Stimulated activated memory B cell treated with anti-CD40 and anti-IgM and Interleukin-4, amounts not matched to agents 10 μg/mL and 1 μg/mL and 100 μg/mL, for 72 hours (primary cell): ENCODE results near the gene GALK2.
"Not testable (repeated sequence)": the region's sequence is repeated elsewhere in the genome, so short reads cannot be mapped to it uniquely, and the experiment has no call there.

ENCODE experiments used
- ATAC-seq: fragments of 150-1000 bp; cut with Tn5 transposase; 2 replicates; pipeline ENCODE4 v1.10.0; 2021
- H3K27ac Mint-ChIP-seq: one replicate; pipeline ENCODE4 v1.8.0; 2022; ENCODE audit warnings: mild to moderate bottlenecking, mixed read lengths
- H3K27me3 Mint-ChIP-seq: one replicate; pipeline ENCODE4 v1.8.0; 2022; ENCODE audit warnings: mixed read lengths
- H3K36me3 Mint-ChIP-seq: one replicate; pipeline ENCODE4 v1.8.0; 2022; ENCODE audit warnings: mixed read lengths
- H3K4me1 Mint-ChIP-seq: one replicate; pipeline ENCODE4 v1.8.0; 2022; ENCODE audit warnings: mixed read lengths
- H3K4me3 Mint-ChIP-seq: one replicate; pipeline ENCODE4 v1.8.0; 2022; ENCODE audit warnings: mild to moderate bottlenecking, moderate library complexity, mixed read lengths
- H3K9me3 Mint-ChIP-seq: one replicate; pipeline ENCODE4 v1.8.0; 2022; ENCODE audit warnings: mixed read lengths

GALK2 gene

GRCh38 chr15:49152552-49153312 lies 17.3 kb upstream of the GALK2 start:
- H3K27ac Mint-ChIP-seq = no peak overlapping the region
- ATAC-seq = no peak
- H3K4me1 Mint-ChIP-seq = peaks cover 39% of the 10 kb centered on the region
- no peaks in the 10 kb centered on the region for H3K9me3 Mint-ChIP-seq
- no peaks in the 10 kb centered on the region for H3K27me3 Mint-ChIP-seq
- H3K36me3 Mint-ChIP-seq = peaks cover 12% of the 10 kb centered on the region
- no peak overlapping the region for H3K4me3 Mint-ChIP-seq

GRCh38 chr15:49154359-49154758 lies 15.7 kb upstream of the GALK2 start:
- ATAC-seq = no peak
- Mint-ChIP-seq H3K4me3 (peak overlapping the region; percentile 92), H3K4me1 (peaks cover 23% of the 10 kb centered on the region), H3K27me3 (no peaks in the 10 kb centered on the region), H3K36me3 (peaks cover 1% of the 10 kb centered on the region), H3K27ac (peak overlapping the region; percentile 89), H3K9me3 (no peaks in the 10 kb centered on the region)

DNA sequence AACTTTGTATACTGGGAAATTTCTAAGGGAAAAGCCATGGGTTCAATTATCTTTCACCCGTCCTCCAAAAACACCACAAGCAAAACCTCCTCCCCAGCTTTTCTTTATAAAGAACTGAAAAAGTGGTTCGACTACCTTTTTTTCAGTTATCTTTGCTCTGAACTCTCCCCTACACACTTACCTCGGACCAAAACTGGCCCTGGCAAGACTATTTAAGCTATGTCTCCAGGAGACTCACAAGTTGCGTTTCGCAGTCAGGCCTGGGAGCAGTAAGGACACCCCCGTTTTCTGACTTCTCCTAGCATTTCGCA lies 15.3 kb upstream of the GALK2 start:
- Mint-ChIP-seq H3K9me3 (no peaks in the 10 kb centered on the region), H3K4me3 (peak overlapping the region; percentile 92), H3K4me1 (peaks cover 21% of the 10 kb centered on the region), H3K27ac (peak overlapping the region; percentile 89), H3K36me3 (no peaks in the 10 kb centered on the region), H3K27me3 (no peaks in the 10 kb centered on the region)
- ATAC-seq = no peak

- ATAC-seq = peak; percentile 99
- H3K27me3 Mint-ChIP-seq = no peaks in the 10 kb centered on the region
- H3K4me3 Mint-ChIP-seq = peak within 1 kb of the TSS; percentile 92
- H3K36me3 Mint-ChIP-seq = no peaks in the 10 kb centered on the region
- H3K27ac Mint-ChIP-seq = peak within 1 kb of the TSS; percentile 89
- peaks cover 21% of the 10 kb centered on the region for H3K4me1 Mint-ChIP-seq
- H3K9me3 Mint-ChIP-seq = no peaks in the 10 kb centered on the region
Measured at GRCh38 chr15:49155110-49155833, 14.8 kb upstream of the GALK2 start, which contains the start of gene COPS2. TSS of gene COPS2 (minus strand) at chr15:49155599. CDS start at chr15:49155578, 21 bp downstream.

DNA sequence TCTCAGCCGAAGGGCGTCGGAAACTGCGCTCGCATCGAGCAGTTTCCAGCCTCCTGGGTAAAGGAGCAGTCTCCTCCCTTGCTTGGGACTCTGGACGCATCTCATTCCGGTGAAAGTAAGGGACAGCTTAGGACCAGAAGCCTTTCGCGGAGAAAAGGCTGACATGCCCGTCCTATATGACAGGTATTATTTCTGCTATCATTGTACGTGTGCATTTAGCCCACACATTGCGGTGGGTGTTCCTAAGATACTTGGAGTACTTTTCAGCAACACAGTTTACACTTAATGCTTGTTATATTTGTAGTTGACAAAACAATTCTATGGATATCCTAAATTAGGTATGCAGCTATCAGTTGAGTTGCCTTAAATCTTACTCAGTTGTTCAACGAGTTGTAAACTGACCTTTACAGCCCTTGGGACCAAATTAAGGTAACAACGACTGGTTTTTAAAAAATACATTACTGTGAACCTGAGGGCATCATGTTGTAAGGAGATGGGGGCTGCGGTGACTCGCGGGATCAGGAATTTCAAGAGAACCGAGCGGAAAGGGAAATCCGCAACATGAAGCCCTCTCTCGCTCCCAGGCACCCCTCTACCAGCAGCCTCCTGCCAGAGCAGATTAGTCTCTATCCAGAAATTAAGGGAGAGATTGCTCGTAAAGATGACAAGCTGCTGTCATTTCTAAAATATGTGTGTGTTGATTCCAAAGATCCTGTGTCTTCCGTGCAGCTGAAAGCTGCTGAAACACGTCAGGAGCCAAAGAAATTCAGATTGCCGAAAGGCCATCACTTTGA lies 14.0 kb upstream of the GALK2 start:
- H3K4me3 Mint-ChIP-seq = peak overlapping the region; percentile 92
- peak; percentile 32 for ATAC-seq
- H3K27me3 Mint-ChIP-seq = no peaks in the 10 kb centered on the region
- H3K9me3 Mint-ChIP-seq = no peaks in the 10 kb centered on the region
- H3K4me1 Mint-ChIP-seq = peaks cover 21% of the 10 kb centered on the region
- H3K36me3 Mint-ChIP-seq = no peaks in the 10 kb centered on the region
- H3K27ac Mint-ChIP-seq = peak overlapping the region; percentile 89

DNA sequence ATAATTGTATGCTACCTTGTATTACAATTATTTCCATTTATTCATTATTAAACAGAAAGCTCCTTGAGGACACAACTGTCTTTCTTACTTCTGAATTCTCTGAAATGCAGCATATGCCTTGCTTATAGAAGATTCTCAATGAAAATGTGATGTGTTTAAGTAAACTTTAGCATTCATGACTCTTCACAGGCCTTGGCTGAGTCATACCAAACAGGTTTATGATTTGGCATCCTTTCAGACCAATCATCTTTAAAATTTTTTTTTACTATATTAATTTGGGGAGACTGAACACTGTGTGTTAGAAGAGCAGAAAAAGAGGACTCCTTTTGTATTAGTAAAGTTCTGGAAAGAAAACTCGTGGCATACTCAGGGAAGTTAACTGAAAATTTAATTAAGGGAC lies 6.4 kb upstream of the GALK2 start:
- H3K4me1 Mint-ChIP-seq = no peaks in the 10 kb centered on the region
- H3K4me3 Mint-ChIP-seq = no peak overlapping the region
- no peaks in the 10 kb centered on the region for H3K27me3 Mint-ChIP-seq
- H3K36me3 Mint-ChIP-seq = peaks cover 17% of the 10 kb centered on the region
- no peak for ATAC-seq
- no peak overlapping the region for H3K27ac Mint-ChIP-seq
- H3K9me3 Mint-ChIP-seq = no peaks in the 10 kb centered on the region

DNA sequence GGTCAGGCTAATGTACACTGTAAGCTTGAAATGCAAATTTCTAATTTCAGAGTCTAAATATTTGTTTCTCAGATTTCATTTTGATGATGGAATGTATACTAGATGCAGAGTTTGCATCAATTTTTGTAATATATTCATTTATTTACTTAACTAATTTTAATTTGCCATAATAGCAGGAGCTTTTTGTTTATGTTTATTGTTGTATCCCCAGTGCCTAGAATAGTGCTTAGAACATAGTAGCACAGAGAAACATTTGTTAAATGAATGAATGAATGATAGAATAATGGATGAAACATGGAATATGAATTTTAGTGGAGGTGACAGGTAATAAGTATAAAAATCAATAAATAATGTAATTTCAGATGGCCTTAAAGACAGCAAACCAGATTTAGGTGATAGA lies 5.2 kb upstream of the GALK2 start:
- H3K27me3 Mint-ChIP-seq = no peaks in the 10 kb centered on the region
- no peak for ATAC-seq
- H3K36me3 Mint-ChIP-seq = peaks cover 17% of the 10 kb centered on the region
- no peaks in the 10 kb centered on the region for H3K4me1 Mint-ChIP-seq
- H3K4me3 Mint-ChIP-seq = no peak overlapping the region
- no peaks in the 10 kb centered on the region for H3K9me3 Mint-ChIP-seq
- no peak overlapping the region for H3K27ac Mint-ChIP-seq

GRCh38 chr15:49168016-49168415 lies 2.0 kb upstream of the GALK2 start:
- H3K27ac Mint-ChIP-seq = no peak overlapping the region
- peaks cover 21% of the 10 kb centered on the region for H3K4me1 Mint-ChIP-seq
- ATAC-seq = no peak
- no peaks in the 10 kb centered on the region for H3K9me3 Mint-ChIP-seq
- H3K4me3 Mint-ChIP-seq = no peak overlapping the region
- H3K27me3 Mint-ChIP-seq = no peaks in the 10 kb centered on the region
- H3K36me3 Mint-ChIP-seq = peaks cover 4% of the 10 kb centered on the region

GRCh38 chr15:49171790-49172189 lies 1.7 kb downstream of the GALK2 start:
- no peak for ATAC-seq
- Mint-ChIP-seq H3K27ac (peak overlapping the region; percentile 95), H3K27me3 (no peaks in the 10 kb centered on the region), H3K36me3 (peaks cover 5% of the 10 kb centered on the region), H3K4me3 (no peak overlapping the region), H3K9me3 (no peaks in the 10 kb centered on the region), H3K4me1 (peaks cover 37% of the 10 kb centered on the region)

- ATAC-seq = no peak
- Mint-ChIP-seq H3K27me3 (no peaks in the 10 kb centered on the region), H3K36me3 (peaks cover 5% of the 10 kb centered on the region), H3K27ac (no peak overlapping the region), H3K9me3 (no peaks in the 10 kb centered on the region), H3K4me3 (no peak overlapping the region), H3K4me1 (peaks cover 37% of the 10 kb centered on the region)
Measured at GRCh38 chr15:49174902-49175301, 4.9 kb downstream of the GALK2 start.

GRCh38 chr15:49175582-49176397 lies 5.7 kb downstream of the GALK2 start:
- not testable (repeated sequence) for ATAC-seq, H3K36me3 Mint-ChIP-seq, H3K27me3 Mint-ChIP-seq, H3K4me3 Mint-ChIP-seq, H3K27ac Mint-ChIP-seq, H3K9me3 Mint-ChIP-seq
- peaks cover 32% of the 10 kb centered on the region for H3K4me1 Mint-ChIP-seq

GRCh38 chr15:49178497-49178896 lies 8.4 kb downstream of the GALK2 start:
- Mint-ChIP-seq H3K9me3 (peaks cover 4% of the 10 kb centered on the region), H3K4me1 (peaks cover 19% of the 10 kb centered on the region), H3K27me3 (no peaks in the 10 kb centered on the region), H3K4me3 (no peak overlapping the region), H3K36me3 (peaks cover 20% of the 10 kb centered on the region), H3K27ac (no peak overlapping the region)
- ATAC-seq = no peak

- Mint-ChIP-seq H3K4me3 (no peak overlapping the region), H3K9me3 (peaks cover 8% of the 10 kb centered on the region), H3K27ac (no peak overlapping the region), H3K36me3 (peaks cover 29% of the 10 kb centered on the region), H3K27me3 (no peaks in the 10 kb centered on the region), H3K4me1 (peaks cover 24% of the 10 kb centered on the region)
- ATAC-seq = no peak
Measured at GRCh38 chr15:49179433-49180190, 9.6 kb downstream of the GALK2 start.

- no peaks in the 10 kb centered on the region for H3K27me3 Mint-ChIP-seq
- H3K36me3 Mint-ChIP-seq = peaks cover 46% of the 10 kb centered on the region
- peaks cover 24% of the 10 kb centered on the region for H3K4me1 Mint-ChIP-seq
- H3K9me3 Mint-ChIP-seq = peaks cover 11% of the 10 kb centered on the region
- H3K27ac Mint-ChIP-seq = no peak overlapping the region
- no peak overlapping the region for H3K4me3 Mint-ChIP-seq
- ATAC-seq = no peak
Measured at GRCh38 chr15:49182128-49182527, 12.1 kb downstream of the GALK2 start.
